ENCODE data around the gene VPS51.

DNA sequence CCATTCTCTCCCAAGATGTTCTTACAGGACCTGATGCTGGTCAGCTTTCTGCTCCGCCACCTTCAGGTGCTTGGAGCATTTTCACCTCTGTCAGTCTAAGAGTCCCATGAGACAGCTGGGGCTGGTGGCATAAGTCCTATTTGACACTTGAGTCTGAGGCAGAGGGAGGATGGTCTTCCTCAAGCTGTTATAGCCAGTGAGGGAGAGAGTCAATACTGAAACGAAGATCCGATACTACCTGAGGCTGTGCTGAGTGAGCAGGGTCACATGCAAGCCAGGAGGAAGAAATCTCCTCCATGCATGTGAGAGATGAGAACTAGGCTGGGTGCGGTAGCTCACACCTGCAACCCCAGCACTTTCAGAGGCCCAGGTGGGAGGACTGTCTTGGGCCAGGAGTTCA, 6.4 kb upstream of the VPS51 start:
- TF ChIP-seq, protein P1, sequence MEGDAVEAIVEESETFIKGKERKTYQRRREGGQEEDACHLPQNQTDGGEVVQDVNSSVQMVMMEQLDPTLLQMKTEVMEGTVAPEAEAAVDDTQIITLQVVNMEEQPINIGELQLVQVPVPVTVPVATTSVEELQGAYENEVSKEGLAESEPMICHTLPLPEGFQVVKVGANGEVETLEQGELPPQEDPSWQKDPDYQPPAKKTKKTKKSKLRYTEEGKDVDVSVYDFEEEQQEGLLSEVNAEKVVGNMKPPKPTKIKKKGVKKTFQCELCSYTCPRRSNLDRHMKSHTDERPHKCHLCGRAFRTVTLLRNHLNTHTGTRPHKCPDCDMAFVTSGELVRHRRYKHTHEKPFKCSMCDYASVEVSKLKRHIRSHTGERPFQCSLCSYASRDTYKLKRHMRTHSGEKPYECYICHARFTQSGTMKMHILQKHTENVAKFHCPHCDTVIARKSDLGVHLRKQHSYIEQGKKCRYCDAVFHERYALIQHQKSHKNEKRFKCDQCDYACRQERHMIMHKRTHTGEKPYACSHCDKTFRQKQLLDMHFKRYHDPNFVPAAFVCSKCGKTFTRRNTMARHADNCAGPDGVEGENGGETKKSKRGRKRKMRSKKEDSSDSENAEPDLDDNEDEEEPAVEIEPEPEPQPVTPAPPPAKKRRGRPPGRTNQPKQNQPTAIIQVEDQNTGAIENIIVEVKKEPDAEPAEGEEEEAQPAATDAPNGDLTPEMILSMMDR (IDR thresholded peaks at IDR 0.05 in 2 of 3, conservative IDR thresholded peaks at IDR 0.05 in 1 of 3; ENCODE audit: insufficient read depth in 2 of 3, low read depth in 1 of 3, low read length in 3 of 3): no peak
- no peak for TF ChIP-seq SIX5 (IDR thresholded peaks at IDR 0.05; ENCODE audit: borderline replicate concordance in 1 of 2, insufficient read depth in 1 of 2, low read depth in 1 of 2, low read length in 2 of 2)
- no peak for TF ChIP-seq ELF4 (CRISPR knock-in tag; IDR thresholded peaks at IDR 0.05)
- no peak for TF ChIP-seq THRA (IDR thresholded peaks at IDR 0.05)
- no peak for TF ChIP-seq ZNF449 (CRISPR knock-in tag; IDR thresholded peaks at IDR 0.05)
- no peak for TF ChIP-seq MAFK (IDR thresholded peaks at IDR 0.05; ENCODE audit: low read length)
- TF ChIP-seq SP1 (CRISPR knock-in tag; IDR thresholded peaks at IDR 0.05): no peak
- TF ChIP-seq, protein P2, sequence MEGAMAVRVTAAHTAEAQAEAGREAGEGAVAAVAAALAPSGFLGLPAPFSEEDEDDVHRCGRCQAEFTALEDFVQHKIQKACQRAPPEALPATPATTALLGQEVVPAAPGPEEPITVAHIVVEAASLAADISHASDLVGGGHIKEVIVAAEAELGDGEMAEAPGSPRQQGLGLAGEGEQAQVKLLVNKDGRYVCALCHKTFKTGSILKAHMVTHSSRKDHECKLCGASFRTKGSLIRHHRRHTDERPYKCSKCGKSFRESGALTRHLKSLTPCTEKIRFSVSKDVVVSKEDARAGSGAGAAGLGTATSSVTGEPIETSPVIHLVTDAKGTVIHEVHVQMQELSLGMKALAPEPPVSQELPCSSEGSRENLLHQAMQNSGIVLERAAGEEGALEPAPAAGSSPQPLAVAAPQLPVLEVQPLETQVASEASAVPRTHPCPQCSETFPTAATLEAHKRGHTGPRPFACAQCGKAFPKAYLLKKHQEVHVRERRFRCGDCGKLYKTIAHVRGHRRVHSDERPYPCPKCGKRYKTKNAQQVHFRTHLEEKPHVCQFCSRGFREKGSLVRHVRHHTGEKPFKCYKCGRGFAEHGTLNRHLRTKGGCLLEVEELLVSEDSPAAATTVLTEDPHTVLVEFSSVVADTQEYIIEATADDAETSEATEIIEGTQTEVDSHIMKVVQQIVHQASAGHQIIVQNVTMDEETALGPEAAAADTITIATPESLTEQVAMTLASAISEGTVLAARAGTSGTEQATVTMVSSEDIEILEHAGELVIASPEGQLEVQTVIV (CRISPR knock-in tag; IDR thresholded peaks at IDR 0.05; ENCODE audit: borderline replicate concordance): no peak

Data from K562 (cell line).